ENCODE results near the gene PLEKHG5. TPM values are rescaled to one million over a fixed set of nuclear protein-coding genes. Genes with fewer than 3 reads are reported as not detected.

The PLEKHG5 gene
- total and polyA plus RNA-seq, 2 donors, result 5.8 to 9.9 TPM

DNA sequence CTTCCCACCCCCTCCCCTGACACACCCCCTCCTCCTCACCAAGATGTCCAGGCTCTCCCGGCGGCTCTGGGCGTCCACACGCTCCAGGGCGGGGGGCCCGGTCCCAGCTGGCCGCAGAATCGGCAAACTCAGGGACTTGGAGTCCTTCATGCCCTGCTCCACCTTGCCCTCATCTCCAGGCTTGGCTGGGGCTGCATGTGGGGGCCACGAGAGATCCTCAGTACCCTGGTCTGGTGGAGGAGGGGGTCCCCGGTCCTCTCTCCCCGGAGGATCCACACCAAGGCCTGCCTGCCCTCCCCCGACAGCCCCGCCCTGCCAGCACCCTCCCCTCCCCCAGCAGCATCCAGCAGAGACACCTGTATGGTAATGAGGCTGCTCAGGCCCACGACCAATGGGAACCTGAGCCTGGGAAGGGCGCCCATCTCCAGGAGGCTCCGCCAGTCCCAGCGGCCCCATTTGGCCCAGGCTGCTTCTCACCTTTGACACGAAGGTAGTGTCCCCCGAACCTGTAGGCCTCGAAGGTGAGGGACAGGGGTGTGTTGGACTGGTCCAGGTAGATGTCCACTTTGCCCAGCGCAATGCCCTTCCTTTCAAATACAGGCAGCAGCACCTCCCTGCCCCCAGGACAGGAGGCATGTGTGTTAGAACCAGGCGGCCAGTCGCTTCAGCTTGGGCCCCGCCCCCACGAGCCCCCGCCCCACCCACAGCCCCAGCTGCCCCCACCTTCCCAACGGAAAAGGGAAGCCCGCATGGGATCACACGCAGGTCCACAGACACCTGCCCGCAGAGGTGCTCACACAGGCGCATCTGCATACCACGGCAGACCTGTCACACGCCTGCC, 17.3 kb downstream of the PLEKHG5 start:
- DNase-seq (ENCODE audit: extremely low spot score), result no peak
- WGBS, result 81% methylated on average over 33 of the region's 33 CpGs
- H3K36me3 ChIP-seq (ENCODE audit: insufficient read depth), result no peaks in the 10 kb centered on the region
- H3K27ac ChIP-seq (ENCODE audit: low read depth), result no peak overlapping the region
- no peak overlapping the region for H3K4me3 ChIP-seq (ENCODE audit: low read depth, low read length)
- no peaks in the 10 kb centered on the region for H3K4me1 ChIP-seq (ENCODE audit: insufficient read depth)

DNA sequence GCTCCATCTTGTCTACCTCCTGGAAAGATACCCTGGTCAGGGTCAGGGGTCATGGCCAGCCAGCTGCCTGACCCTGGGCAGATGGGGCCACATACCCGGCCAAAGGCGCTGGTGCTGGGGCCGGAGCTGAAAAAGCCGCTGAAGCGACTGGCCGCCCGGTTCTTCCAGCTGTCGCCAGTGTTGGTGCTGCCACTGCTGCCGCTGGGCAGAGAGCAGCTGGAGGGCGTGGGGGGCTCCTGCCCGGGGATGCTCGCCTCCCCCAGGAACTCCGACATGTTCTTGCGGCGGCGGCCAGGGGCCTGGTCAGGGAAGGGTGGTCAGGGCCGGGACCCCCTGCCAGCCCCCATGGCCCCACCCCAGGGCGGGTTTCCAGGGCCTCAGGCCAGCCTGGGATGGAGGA, 18.3 kb downstream of the PLEKHG5 start:
- H3K4me1 ChIP-seq (ENCODE audit: insufficient read depth), result no peaks in the 10 kb centered on the region
- H3K4me3 ChIP-seq (ENCODE audit: low read depth, low read length), result no peak overlapping the region
- no peak overlapping the region for H3K27ac ChIP-seq (ENCODE audit: low read depth)
- WGBS, result 95% methylated on average over 18 of the region's 18 CpGs
- H3K36me3 ChIP-seq (ENCODE audit: insufficient read depth), result no peaks in the 10 kb centered on the region
- DNase-seq (ENCODE audit: extremely low spot score), result no peak

DNA sequence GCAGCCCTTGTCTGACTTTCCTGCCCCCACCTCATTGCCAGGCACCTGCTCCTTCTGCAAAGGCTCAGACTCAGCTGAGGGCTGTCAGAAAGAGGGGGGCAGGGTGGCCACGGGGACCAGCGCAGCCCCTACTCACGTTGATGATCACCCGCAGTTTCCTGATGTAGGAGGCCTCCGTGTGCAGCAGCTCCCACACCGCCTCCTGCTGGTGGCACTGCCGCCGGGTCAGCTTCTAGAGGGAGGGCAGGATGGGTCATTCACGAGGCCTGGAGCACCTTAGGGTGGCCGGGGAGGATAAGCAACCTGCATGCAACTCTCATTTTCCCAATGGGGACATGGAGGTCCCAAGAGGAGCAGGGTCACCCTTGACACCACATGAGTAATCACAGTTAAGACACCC, 19.1 kb downstream of the PLEKHG5 start:
- Histone ChIP-seq H3K4me1 (ENCODE audit: insufficient read depth) (no peaks in the 10 kb centered on the region), H3K4me3 (ENCODE audit: low read depth, low read length) (no peak overlapping the region), H3K27ac (ENCODE audit: low read depth) (no peak overlapping the region), H3K36me3 (ENCODE audit: insufficient read depth) (no peaks in the 10 kb centered on the region)
- 83% methylated on average over 10 of the region's 10 CpGs for WGBS
- DNase-seq (ENCODE audit: extremely low spot score), result no peak

- no peaks in the 10 kb centered on the region for H3K4me1 ChIP-seq (ENCODE audit: insufficient read depth)
- WGBS, result 84% methylated on average over 7 of the region's 7 CpGs
- H3K4me3 ChIP-seq (ENCODE audit: low read depth, low read length), result no peak overlapping the region
- H3K27ac ChIP-seq (ENCODE audit: low read depth), result peak overlapping the region; percentile 74
- no peaks in the 10 kb centered on the region for H3K36me3 ChIP-seq (ENCODE audit: insufficient read depth)
- DNase-seq (ENCODE audit: extremely low spot score), result no peak
Observed at GRCh38 chr1:6471970-6472368, 19.5 kb downstream of the PLEKHG5 start.

DNA sequence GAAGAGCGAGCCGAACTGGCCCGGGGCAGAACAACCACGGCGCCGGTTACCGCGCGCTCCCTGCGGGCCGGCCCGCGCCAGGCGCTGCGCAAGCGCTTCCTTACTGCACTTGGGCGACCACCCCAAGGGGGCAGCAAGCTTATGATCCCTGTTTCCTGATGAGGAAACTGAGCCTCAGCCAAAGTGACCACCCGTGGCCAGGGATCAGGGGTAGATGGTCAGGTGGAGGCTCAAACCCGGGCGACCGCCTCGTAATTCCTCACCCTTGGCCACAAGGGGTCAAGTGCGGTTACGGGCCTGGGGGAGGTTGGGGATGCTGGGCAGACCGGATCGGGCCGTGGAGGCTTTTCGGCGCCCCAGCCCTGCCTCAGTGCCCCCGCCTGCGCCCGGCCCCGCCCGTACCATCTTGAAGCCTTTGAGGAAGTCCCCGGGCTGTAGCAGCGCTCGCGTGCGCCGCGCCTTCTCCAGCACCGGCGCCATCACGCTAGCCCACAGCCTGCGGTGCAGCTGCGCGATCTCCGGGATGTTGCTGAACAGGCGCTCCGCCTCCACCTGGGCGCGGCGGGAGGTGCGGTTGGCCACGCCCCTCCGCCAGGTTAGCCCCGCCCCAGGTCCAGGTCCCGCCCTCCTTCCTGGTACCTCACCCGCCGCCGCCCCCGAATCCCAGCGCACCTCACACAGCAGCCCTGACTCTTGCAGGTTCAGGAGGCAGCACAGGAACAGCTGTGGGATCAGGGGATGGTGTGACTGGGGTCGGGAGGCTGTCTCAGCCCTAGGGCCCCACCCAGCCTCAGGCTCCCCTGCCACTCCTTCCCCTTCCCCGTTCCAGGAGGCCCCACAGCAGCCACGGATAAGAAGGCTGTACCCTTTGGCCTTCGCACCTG, 20.1 kb downstream of the PLEKHG5 start:
- 72% methylated on average over 67 of the region's 67 CpGs for WGBS
- H3K4me1 ChIP-seq (ENCODE audit: insufficient read depth), result no peaks in the 10 kb centered on the region
- no peak for DNase-seq (ENCODE audit: extremely low spot score)
- peak overlapping the region; percentile 74 for H3K27ac ChIP-seq (ENCODE audit: low read depth)
- no peak overlapping the region for H3K4me3 ChIP-seq (ENCODE audit: low read depth, low read length)
- H3K36me3 ChIP-seq (ENCODE audit: insufficient read depth), result no peaks in the 10 kb centered on the region

DNA sequence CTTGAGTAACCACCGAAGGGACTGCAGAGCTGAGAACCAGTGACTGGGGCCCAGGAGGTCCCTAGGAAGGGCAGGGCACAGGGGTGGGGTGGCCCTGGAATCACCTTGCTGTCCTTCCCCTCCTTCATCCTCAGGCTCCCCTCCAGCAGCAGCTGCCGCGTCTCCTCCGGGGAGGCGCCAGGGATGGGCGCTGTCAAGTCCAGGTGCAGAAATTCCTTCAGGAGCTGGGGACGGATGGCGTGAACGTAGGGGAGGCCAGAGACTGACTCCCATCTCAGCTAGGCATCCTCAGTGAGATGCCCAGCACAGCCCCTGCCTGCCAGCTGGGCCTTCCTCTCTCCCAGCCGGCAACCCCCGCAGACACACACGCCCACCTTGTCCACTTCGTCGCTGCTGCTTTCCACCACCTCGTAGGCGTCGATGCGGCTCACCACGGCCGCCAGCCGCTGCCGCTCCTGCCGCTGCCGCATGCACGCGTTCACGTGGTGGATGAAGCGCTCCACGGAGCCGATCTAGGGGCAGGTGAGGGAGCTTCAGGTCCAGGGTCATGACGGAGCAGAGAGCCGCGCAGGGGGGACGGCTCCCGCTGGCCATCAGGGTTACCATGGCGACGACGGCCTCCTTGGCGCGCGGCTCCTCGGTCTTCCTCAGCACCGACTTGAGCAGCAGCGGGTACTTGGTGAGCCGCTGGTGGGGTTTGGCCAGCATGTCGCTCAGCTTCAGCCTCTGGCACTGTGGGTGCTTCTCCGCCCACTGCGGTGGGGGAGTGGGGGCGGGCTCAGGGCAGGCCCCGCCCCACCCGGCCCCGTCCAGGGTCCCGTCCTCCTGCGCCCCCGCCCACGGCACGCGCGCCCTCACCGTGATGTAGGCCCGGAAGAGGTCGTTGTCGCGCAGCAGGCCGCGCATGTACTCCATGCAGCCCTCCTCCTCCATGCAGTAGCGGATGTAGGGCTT, 21.1 kb downstream of the PLEKHG5 start:
- no peak for DNase-seq (ENCODE audit: extremely low spot score)
- Histone ChIP-seq H3K36me3 (ENCODE audit: insufficient read depth) (no peaks in the 10 kb centered on the region), H3K4me3 (ENCODE audit: low read depth, low read length) (no peak overlapping the region), H3K27ac (ENCODE audit: low read depth) (no peak overlapping the region), H3K4me1 (ENCODE audit: insufficient read depth) (no peaks in the 10 kb centered on the region)
- WGBS, result 76% methylated on average over 67 of the region's 67 CpGs

GRCh38 chr1:6468729-6469461, 22.6 kb downstream of the PLEKHG5 start:
- Histone ChIP-seq H3K36me3 (ENCODE audit: insufficient read depth) (no peaks in the 10 kb centered on the region), H3K27ac (ENCODE audit: low read depth) (no peak overlapping the region), H3K4me3 (ENCODE audit: low read depth, low read length) (no peak overlapping the region), H3K4me1 (ENCODE audit: insufficient read depth) (no peaks in the 10 kb centered on the region)
- whole genome bisulfite sequencing, result 93% methylated on average over 13 of the region's 13 CpGs
- DNase-seq (ENCODE audit: extremely low spot score), result no peak

GRCh38 chr1:6467744-6468688, 23.5 kb downstream of the PLEKHG5 start:
- Histone ChIP-seq H3K4me1 (ENCODE audit: insufficient read depth) (no peaks in the 10 kb centered on the region), H3K36me3 (ENCODE audit: insufficient read depth) (no peaks in the 10 kb centered on the region), H3K4me3 (ENCODE audit: low read depth, low read length) (no peak overlapping the region), H3K27ac (ENCODE audit: low read depth) (no peak overlapping the region)
- no peak for DNase-seq (ENCODE audit: extremely low spot score)
- WGBS, result 90% methylated on average over 30 of the region's 30 CpGs

- DNase-seq (ENCODE audit: extremely low spot score), result no peak
- no peaks in the 10 kb centered on the region for H3K4me1 ChIP-seq (ENCODE audit: insufficient read depth)
- H3K27ac ChIP-seq (ENCODE audit: low read depth), result no peak overlapping the region
- no peaks in the 10 kb centered on the region for H3K36me3 ChIP-seq (ENCODE audit: insufficient read depth)
- WGBS, result 94% methylated on average over 12 of the region's 12 CpGs
- no peak overlapping the region for H3K4me3 ChIP-seq (ENCODE audit: low read depth, low read length)
Observed at GRCh38 chr1:6467224-6467623, 24.2 kb downstream of the PLEKHG5 start.

DNA sequence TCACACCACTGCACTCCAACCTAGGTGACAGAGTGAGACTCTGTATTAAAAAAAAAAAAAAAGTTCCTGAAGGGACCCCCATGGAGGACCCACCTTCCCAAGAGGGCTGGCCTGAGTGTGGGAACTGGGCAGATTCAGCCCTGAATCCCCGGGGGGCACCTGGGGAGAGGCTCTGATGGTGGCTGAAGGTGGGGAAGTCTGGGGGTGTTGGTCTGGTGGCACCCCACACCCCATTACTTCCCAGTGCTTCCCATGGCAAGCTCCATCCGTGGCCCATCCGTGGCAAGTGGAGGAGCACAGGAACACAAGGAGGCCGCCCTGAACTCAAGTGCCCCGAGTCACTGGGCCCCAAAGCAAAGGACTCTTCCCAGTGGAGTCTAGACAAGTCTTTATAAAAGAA, 24.7 kb downstream of the PLEKHG5 start:
- Histone ChIP-seq H3K4me1 (ENCODE audit: insufficient read depth) (no peaks in the 10 kb centered on the region), H3K36me3 (ENCODE audit: insufficient read depth) (no peaks in the 10 kb centered on the region), H3K27ac (ENCODE audit: low read depth) (no peak overlapping the region), H3K4me3 (ENCODE audit: low read depth, low read length) (no peak overlapping the region)
- DNase-seq (ENCODE audit: extremely low spot score), result no peak
- 96% methylated on average over 5 of the region's 5 CpGs for WGBS

- WGBS, result 16% methylated on average over 43 of the region's 43 CpGs
- Histone ChIP-seq H3K27ac (ENCODE audit: low read depth) (no peak within 1 kb of the TSS), H3K4me3 (ENCODE audit: low read depth, low read length) (peak within 1 kb of the TSS; percentile 23), H3K36me3 (ENCODE audit: insufficient read depth) (no peaks in the 10 kb centered on the region), H3K4me1 (ENCODE audit: insufficient read depth) (no peaks in the 10 kb centered on the region)
- DNase-seq (ENCODE audit: extremely low spot score), result no peak
Observed at GRCh38 chr1:6466023-6466422, 25.4 kb downstream of the PLEKHG5 start, which contains the start of gene TNFRSF25. Gene TNFRSF25 (minus strand): TSS chr1:6466173. CDS start chr1:6466107, 66 bp downstream.
